Measurements from ENCODE around the gene USP50.

- TF ChIP-seq YY1 (IDR thresholded peaks at IDR 0.05; ENCODE audit: low read depth) (no peak), CTCF (IDR thresholded peaks at IDR 0.05) (no peak), NRF1 (IDR thresholded peaks at IDR 0.05; ENCODE audit: low read depth, low read length) (no peak), SMC3 (IDR thresholded peaks at IDR 0.05; ENCODE audit: low read depth, low read length) (no peak), ZBTB33 (IDR thresholded peaks at IDR 0.05; ENCODE audit: borderline replicate concordance, low read depth) (no peak), RFX5 (IDR thresholded peaks at IDR 0.05; ENCODE audit: low read length) (no peak), EP300 (IDR thresholded peaks at IDR 0.05; ENCODE audit: borderline replicate concordance in 1 of 2, low read depth in 1 of 2, low read length in 1 of 2) (no peak), POLR2AphosphoS5 (IDR thresholded peaks at IDR 0.05; ENCODE audit: low read depth, low read length) (no peak)
Measured at GRCh38 chr15:50506121-50506520, 40.3 kb downstream of the USP50 start.
